Activated CD4-positive, alpha-beta memory T cell treated with anti-CD3 and anti-CD28 coated beads, Interleukin-2, amount 10 ng/mL, durations not matched to agents 7 days and 5 days (primary cell): Measurements from ENCODE around the gene MPC2. TPM values are rescaled to one million over a fixed set of nuclear protein-coding genes. Genes with fewer than 3 reads are reported as not detected.

ENCODE experiments used
- CTCF ChIA-PET: fragments of 350-600 bp; sonication (Branson Sonifier 250); formaldehyde crosslinking; loops from one replicate; lab custom pipeline; 2021; ENCODE audit warnings: antibody characterized with exemption, inconsistent platforms; lab: Charles Lee
- POLR2A ChIA-PET: fragments of 350-600 bp; sonication (Branson Sonifier 250); formaldehyde crosslinking; loops from one replicate; lab custom pipeline; 2021; ENCODE audit warnings: antibody characterized with exemption; lab: Charles Lee
- DNase-seq: peaks from one replicate; pipeline ENCODE4 v3.0.0-alpha.2; 2020
- H3K27ac Mint-ChIP-seq: one replicate; pipeline ENCODE4 v1.8.0; 2021; ENCODE audit warnings: mild to moderate bottlenecking, mixed read lengths
- H3K27me3 Mint-ChIP-seq: one replicate; pipeline ENCODE4 v1.8.0; 2021; ENCODE audit warnings: mixed read lengths
- H3K36me3 Mint-ChIP-seq: one replicate; pipeline ENCODE4 v1.8.0; 2021; ENCODE audit warnings: low read depth, mixed read lengths
- H3K4me1 Mint-ChIP-seq: one replicate; pipeline ENCODE4 v1.8.0; 2021; ENCODE audit warnings: mixed read lengths
- H3K4me3 Mint-ChIP-seq: one replicate; pipeline ENCODE4 v1.8.0; 2021; ENCODE audit warnings: mild to moderate bottlenecking, mixed read lengths
- H3K9me3 Mint-ChIP-seq: one replicate; pipeline ENCODE4 v1.8.0; 2021; ENCODE audit warnings: mixed read lengths
- total RNA-seq, 2 experiments: library from RNA; stranded (reverse); gene quantifications; one replicate each; pipeline ENCODE4 v1.2.3, GENCODE V29; 2021

MPC2 gene
- total RNA-seq, 2 experiments from 2014 or later, result 61.4 to 61.5 TPM

GRCh38 chr1:167913895-167914496, 22.9 kb downstream of the MPC2 start, which contains the start of gene ADCY10:
TSS of gene ADCY10 (minus strand) at chr1:167914134. CDS start at chr1:167905140, 8,994 bp downstream.
- POLR2A ChIA-PET, result interaction anchor here (2.9 kb wide), 1 partner anchor 22 kb away, joined by 11 read pairs; the partner anchor contains the start of gene DCAF6
- H3K27ac Mint-ChIP-seq, result no peak within 1 kb of the TSS
- H3K27me3 Mint-ChIP-seq, result peaks cover 7% of the 10 kb centered on the region
- no peaks in the 10 kb centered on the region for H3K4me1 Mint-ChIP-seq
- no peak for DNase-seq
- peaks cover 14% of the 10 kb centered on the region for H3K9me3 Mint-ChIP-seq
- CTCF ChIA-PET, result interaction anchor here (1.2 kb wide), 1 partner anchor 169 kb away, joined by 3 read pairs; no protein-coding TSS in a partner anchor
- peaks cover 18% of the 10 kb centered on the region for H3K36me3 Mint-ChIP-seq
- H3K4me3 Mint-ChIP-seq, result no peak within 1 kb of the TSS

GRCh38 chr1:167912294-167912693, 24.6 kb downstream of the MPC2 start:
- Mint-ChIP-seq H3K4me1 (no peaks in the 10 kb centered on the region), H3K36me3 (peaks cover 12% of the 10 kb centered on the region), H3K4me3 (no peak overlapping the region), H3K27ac (no peak overlapping the region), H3K27me3 (peaks cover 7% of the 10 kb centered on the region), H3K9me3 (peaks cover 14% of the 10 kb centered on the region)
- CTCF ChIA-PET, result no interaction called here
- DNase-seq, result no peak
- POLR2A ChIA-PET, result no interaction called here

DNA sequence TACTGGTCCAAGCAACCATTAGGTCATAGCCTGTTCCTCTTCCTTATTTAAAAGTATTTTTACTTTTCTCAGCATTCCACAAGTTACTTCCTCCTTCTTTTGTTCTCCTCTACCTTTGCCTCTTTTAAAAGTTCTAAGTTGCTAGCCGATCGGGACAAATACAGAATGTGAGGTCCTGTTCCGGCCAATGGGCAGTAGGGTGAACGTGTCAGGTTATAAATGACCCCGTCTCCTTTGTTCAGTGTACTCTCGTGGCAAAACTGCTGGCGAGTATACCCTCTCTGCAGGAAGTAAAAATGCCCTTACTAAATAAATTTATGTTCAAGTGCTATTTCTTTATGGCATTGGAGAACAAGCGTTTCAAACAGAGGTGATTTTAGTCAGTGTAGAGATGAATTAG, 25.5 kb downstream of the MPC2 start:
- Mint-ChIP-seq H3K27me3 (peaks cover 7% of the 10 kb centered on the region), H3K9me3 (peaks cover 14% of the 10 kb centered on the region), H3K36me3 (peaks cover 5% of the 10 kb centered on the region), H3K27ac (no peak overlapping the region), H3K4me1 (no peaks in the 10 kb centered on the region), H3K4me3 (no peak overlapping the region)
- no peak for DNase-seq
- ChIA-PET CTCF (no interaction called here), POLR2A (no interaction called here)

DNA sequence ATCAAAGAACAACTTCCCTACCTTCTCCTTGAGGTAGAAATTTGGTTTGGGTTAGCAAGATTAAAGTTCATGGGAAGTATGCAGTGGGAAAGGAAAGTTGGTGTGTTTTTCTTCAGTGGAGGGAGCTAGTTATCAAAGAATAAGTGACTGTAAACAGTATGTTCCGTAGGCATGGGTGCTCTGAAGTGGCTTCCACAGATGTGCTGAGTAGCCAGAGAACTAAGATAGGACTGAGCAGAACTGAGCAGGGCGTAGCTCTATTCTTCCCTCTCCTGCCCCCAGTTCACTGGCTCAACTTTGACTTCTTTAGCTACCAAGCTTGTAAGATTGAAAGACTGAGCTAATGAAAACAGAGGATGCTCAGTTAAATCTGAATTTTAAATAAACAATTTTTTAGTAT, 26.3 kb downstream of the MPC2 start:
- ChIA-PET CTCF (interaction anchor here (0.8 kb wide), 1 partner anchor 172 kb away, joined by 3 read pairs; no protein-coding TSS in a partner anchor), POLR2A (no interaction called here)
- no peak overlapping the region for H3K4me3 Mint-ChIP-seq
- no peak overlapping the region for H3K27ac Mint-ChIP-seq
- peaks cover 14% of the 10 kb centered on the region for H3K9me3 Mint-ChIP-seq
- H3K4me1 Mint-ChIP-seq, result no peaks in the 10 kb centered on the region
- no peak for DNase-seq
- peaks cover 5% of the 10 kb centered on the region for H3K36me3 Mint-ChIP-seq
- H3K27me3 Mint-ChIP-seq, result peaks cover 7% of the 10 kb centered on the region

GRCh38 chr1:167909691-167910180, 27.1 kb downstream of the MPC2 start:
- Mint-ChIP-seq H3K9me3 (peaks cover 14% of the 10 kb centered on the region), H3K36me3 (peaks cover 5% of the 10 kb centered on the region), H3K27me3 (peaks cover 7% of the 10 kb centered on the region), H3K27ac (no peak overlapping the region), H3K4me1 (no peaks in the 10 kb centered on the region), H3K4me3 (no peak overlapping the region)
- ChIA-PET CTCF (interaction anchor here (1.2 kb wide), 1 partner anchor 173 kb away, joined by 4 read pairs; no protein-coding TSS in a partner anchor), POLR2A (interaction anchor here (0.9 kb wide), 1 partner anchor 27 kb away, joined by 3 read pairs; the partner anchor contains the start of gene MPC2)
- DNase-seq, result no peak

DNA sequence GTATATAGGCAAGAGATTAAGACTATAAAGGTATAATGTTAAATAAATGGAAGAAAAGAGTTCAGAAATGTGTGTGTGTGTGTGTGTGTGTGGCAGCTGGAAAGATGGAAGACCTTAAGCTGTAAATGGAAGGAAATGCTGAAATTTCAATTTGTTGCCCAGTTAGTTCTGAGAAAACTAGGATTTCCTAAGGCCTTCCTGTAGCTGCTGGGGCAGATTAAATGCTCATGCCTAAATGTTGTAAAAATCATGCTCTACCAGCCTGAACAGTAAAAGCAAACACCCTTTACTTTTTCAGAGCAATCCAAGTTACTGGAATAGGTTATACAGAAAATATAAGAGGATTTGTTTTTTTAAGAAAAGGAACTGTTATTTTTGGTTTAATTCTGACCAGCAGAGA, 31.2 kb downstream of the MPC2 start:
- DNase-seq, result no peak
- ChIA-PET POLR2A (no interaction called here), CTCF (interaction anchor here (1.2 kb wide), 1 partner anchor 176 kb away, joined by 3 read pairs; no protein-coding TSS in a partner anchor)
- no peak overlapping the region for H3K27ac Mint-ChIP-seq
- H3K4me1 Mint-ChIP-seq, result no peaks in the 10 kb centered on the region
- H3K27me3 Mint-ChIP-seq, result peaks cover 7% of the 10 kb centered on the region
- H3K4me3 Mint-ChIP-seq, result no peak overlapping the region
- H3K36me3 Mint-ChIP-seq, result peaks cover 5% of the 10 kb centered on the region
- peaks cover 9% of the 10 kb centered on the region for H3K9me3 Mint-ChIP-seq

DNA sequence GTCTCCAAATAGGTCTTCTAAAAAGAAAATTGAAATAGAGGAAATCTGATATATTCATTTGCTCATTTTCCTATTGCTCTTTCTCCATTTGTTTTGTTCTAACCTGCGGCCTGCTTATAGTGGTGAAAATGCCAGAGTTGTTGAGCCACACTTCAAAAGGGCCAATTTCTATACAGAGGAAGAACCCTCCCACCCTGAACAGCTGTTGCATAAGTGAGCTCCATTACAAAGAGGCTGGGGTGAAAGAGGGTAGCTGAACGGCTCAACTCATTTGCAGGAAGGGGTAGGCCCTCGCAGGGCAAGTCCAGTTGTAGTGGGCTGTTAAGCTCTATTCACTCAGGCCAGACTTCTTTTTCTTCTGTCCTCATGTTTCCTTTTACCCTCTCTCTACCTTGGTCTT, 31.7 kb downstream of the MPC2 start:
- Mint-ChIP-seq H3K36me3 (peaks cover 3% of the 10 kb centered on the region), H3K4me1 (no peaks in the 10 kb centered on the region), H3K27me3 (peaks cover 4% of the 10 kb centered on the region), H3K9me3 (peaks cover 7% of the 10 kb centered on the region), H3K27ac (no peak overlapping the region), H3K4me3 (no peak overlapping the region)
- no peak for DNase-seq
- POLR2A ChIA-PET, result no interaction called here
- CTCF ChIA-PET, result interaction anchor here (1.2 kb wide), 1 partner anchor 177 kb away, joined by 3 read pairs; no protein-coding TSS in a partner anchor

DNA sequence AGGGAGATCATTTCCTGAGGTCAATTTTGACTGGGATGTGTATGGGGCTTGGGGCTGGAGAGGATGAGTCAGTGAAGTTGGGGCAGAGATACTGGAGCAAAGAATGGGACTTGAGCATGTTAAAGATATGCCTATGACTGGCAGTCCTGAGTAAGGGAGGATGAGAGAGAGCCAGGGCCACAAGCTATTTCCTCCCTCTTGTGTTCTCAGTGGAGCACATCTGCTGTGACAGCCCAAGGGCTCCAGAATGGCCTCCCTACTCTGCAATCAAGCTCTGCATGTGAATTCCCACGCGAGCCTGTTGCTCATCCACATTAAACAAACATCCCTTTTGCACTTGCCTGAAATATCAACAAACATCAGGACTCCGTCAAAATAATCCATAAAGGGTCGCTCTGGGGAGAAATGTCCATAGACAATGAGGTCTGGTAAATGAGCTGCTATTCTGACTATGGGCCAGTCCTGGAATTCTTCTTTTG, 32.2 kb downstream of the MPC2 start:
- POLR2A ChIA-PET, result no interaction called here
- peaks cover 3% of the 10 kb centered on the region for H3K9me3 Mint-ChIP-seq
- H3K27me3 Mint-ChIP-seq, result no peaks in the 10 kb centered on the region
- no peak overlapping the region for H3K4me3 Mint-ChIP-seq
- no peak overlapping the region for H3K27ac Mint-ChIP-seq
- H3K36me3 Mint-ChIP-seq, result no peaks in the 10 kb centered on the region
- H3K4me1 Mint-ChIP-seq, result no peaks in the 10 kb centered on the region
- DNase-seq, result no peak
- CTCF ChIA-PET, result interaction anchor here (1.2 kb wide), 1 partner anchor 177 kb away, joined by 3 read pairs; no protein-coding TSS in a partner anchor

DNA sequence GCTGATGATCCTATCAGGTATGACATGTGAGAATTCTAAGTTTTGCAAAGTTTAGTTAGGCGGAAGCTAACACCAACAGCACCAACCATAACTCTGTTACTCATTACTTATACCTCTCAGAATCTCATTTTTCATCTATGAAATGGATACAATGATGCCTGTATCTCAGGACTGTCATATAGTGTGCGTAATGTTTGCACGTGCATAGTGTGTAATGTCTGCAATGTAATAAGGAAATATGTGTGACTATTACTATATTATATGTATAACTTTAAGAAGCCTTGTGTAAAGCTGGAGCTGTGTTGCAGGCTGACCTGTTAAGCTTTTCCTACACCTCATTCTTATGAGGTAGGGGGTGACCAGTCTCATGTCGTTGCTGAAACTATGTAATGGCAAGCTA, 36.0 kb downstream of the MPC2 start:
- no peak for DNase-seq
- ChIA-PET POLR2A (no interaction called here), CTCF (no interaction called here)
- Mint-ChIP-seq H3K9me3 (no peaks in the 10 kb centered on the region), H3K27me3 (no peaks in the 10 kb centered on the region), H3K4me1 (no peaks in the 10 kb centered on the region), H3K36me3 (no peaks in the 10 kb centered on the region), H3K4me3 (no peak overlapping the region), H3K27ac (no peak overlapping the region)

DNA sequence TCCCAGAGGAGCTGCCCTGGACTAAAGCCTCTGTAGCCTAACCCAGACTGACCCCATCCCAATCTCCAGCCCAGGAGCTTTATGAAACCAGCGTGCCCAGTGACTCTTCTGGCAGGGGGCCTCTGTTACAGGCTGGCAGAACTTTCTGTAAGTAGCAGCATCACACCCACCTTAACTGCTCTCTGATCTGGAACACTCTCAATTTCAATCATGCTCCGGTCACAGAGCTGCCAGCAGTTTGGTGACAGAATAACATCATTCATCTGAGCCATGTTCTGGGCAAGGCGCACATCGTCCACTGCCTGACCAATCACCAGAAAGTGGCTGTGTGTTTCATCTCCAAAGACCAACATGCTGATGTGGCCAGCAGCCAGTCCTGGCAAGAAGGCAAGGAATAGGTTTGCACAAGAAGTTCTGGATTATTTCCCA, 37.6 kb downstream of the MPC2 start:
- Mint-ChIP-seq H3K4me1 (no peaks in the 10 kb centered on the region), H3K27me3 (peaks cover 2% of the 10 kb centered on the region), H3K27ac (no peak overlapping the region), H3K4me3 (no peak overlapping the region), H3K9me3 (no peaks in the 10 kb centered on the region), H3K36me3 (no peaks in the 10 kb centered on the region)
- POLR2A ChIA-PET, result interaction anchor here (0.5 to 1.2 kb wide), 2 partner anchors 36 to 73 kb away, joined by 3 to 4 read pairs; no protein-coding TSS in a partner anchor
- CTCF ChIA-PET, result interaction anchor here (1.0 kb wide), 1 partner anchor 11 kb away, joined by 3 read pairs; no protein-coding TSS in a partner anchor
- DNase-seq, result no peak

GRCh38 chr1:167898578-167899222, 38.2 kb downstream of the MPC2 start:
- no peak overlapping the region for H3K27ac Mint-ChIP-seq
- H3K4me1 Mint-ChIP-seq, result no peaks in the 10 kb centered on the region
- peaks cover 2% of the 10 kb centered on the region for H3K27me3 Mint-ChIP-seq
- ChIA-PET POLR2A (interaction anchor here (0.5 kb wide), 1 partner anchor 72 kb away, joined by 4 read pairs; no protein-coding TSS in a partner anchor), CTCF (no interaction called here)
- no peaks in the 10 kb centered on the region for H3K9me3 Mint-ChIP-seq
- H3K4me3 Mint-ChIP-seq, result no peak overlapping the region
- H3K36me3 Mint-ChIP-seq, result no peaks in the 10 kb centered on the region
- no peak for DNase-seq

DNA sequence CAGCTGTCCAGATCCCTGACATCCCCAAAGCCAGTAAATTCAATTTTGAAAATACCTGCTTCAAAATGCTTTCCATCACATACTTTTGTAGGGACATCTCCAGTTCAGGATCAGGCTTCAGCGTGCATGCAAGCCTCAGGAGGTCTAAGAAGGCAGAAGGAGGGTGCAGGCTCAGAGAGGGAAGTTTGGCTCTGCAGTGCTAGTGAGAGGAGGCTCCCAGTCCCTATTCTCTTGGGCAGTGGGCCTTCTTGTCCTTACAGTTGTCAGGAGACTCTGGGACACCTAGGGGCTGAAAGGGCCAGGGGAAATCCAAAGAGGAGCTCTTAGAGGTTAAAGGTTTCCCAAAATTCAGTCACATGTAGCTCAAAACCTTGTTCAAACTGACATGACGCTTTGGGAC, 43.1 kb downstream of the MPC2 start:
- CTCF ChIA-PET, result no interaction called here
- no peak overlapping the region for H3K4me3 Mint-ChIP-seq
- POLR2A ChIA-PET, result no interaction called here

GRCh38 chr1:167890400-167890799, 46.5 kb downstream of the MPC2 start:
- H3K4me1 Mint-ChIP-seq, result no peaks in the 10 kb centered on the region
- H3K27me3 Mint-ChIP-seq, result peaks cover 9% of the 10 kb centered on the region
- H3K36me3 Mint-ChIP-seq, result no peaks in the 10 kb centered on the region
- ChIA-PET POLR2A (no interaction called here), CTCF (no interaction called here)
- no peak overlapping the region for H3K4me3 Mint-ChIP-seq
- H3K9me3 Mint-ChIP-seq, result peaks cover 2% of the 10 kb centered on the region
- no peak for DNase-seq
- no peak overlapping the region for H3K27ac Mint-ChIP-seq

More for the DNA sequence above, 43.1 kb downstream of the MPC2 start:
- Mint-ChIP-seq H3K27me3 (peaks cover 7% of the 10 kb centered on the region), H3K9me3 (no peaks in the 10 kb centered on the region), H3K36me3 (no peaks in the 10 kb centered on the region), H3K27ac (no peak overlapping the region), H3K4me1 (no peaks in the 10 kb centered on the region)
- DNase-seq, result no peak
